Uterus (tissue), 4 donors: Measurements from ENCODE around the gene CCL19. TPM values are rescaled to one million over a fixed set of nuclear protein-coding genes. Genes with fewer than 3 reads are reported as not detected.
A peak's percentile ranks its signal among the peaks of the same experiment; 100 is the strongest.

Experiments
- DNase-seq, 2 donors: peaks; one replicate each; pipeline ENCODE4 v3.0.0-alpha.2; 2019 to 2020
- H3K27ac ChIP-seq, 2 donors: fragments of 200-600 bp; sonication (generic); 1 replicate in 1 of 2; 2 replicates in 1 of 2; pipeline ENCODE4 v1.5.1; 2016 to 2018
- H3K27me3 ChIP-seq, 2 donors: fragments of 200-600 bp; sonication (generic); one replicate each; pipeline ENCODE4 v1.5.1; 2018 to 2019; ENCODE audit warnings: control low read depth in 1 of 2
- H3K36me3 ChIP-seq, 2 donors: fragments of 200-600 bp; sonication (generic); one replicate each; pipeline ENCODE4 v1.5.1; 2019; ENCODE audit warnings: control low read depth in 1 of 2
- H3K4me1 ChIP-seq, 2 donors: fragments of 200-600 bp; sonication (generic); one replicate each; pipeline ENCODE4 v1.5.1; 2018 to 2019; ENCODE audit warnings: control low read depth in 1 of 2
- H3K4me3 ChIP-seq, 2 donors: fragments of 200-600 bp; sonication (generic); 1 replicate in 1 of 2; 2 replicates in 1 of 2; pipeline ENCODE4 v1.5.1; 2018 to 2019; ENCODE audit warnings: mild to moderate bottlenecking in 1 of 2
- H3K9me3 ChIP-seq, 2 donors: fragments of 200-600 bp; sonication (generic); one replicate each; pipeline ENCODE4 v1.5.1; 2019; ENCODE audit warnings: control low read depth in 1 of 2
- CTCF ChIP-seq, 4 experiments: fragments of 200-600 bp in 2 of 4; fragments of 450-650 bp in 2 of 4; sonication (generic) in 2 of 4; IDR thresholded peaks; one replicate each; pipeline ENCODE4 v1.5.1; 2016 to 2019; ENCODE audit warnings: antibody characterized with exemption in 4 of 4, mild to moderate bottlenecking in 2 of 4, moderate library complexity in 1 of 4
- POLR2A ChIP-seq, 2 donors: fragments of 450-650 bp; IDR thresholded peaks; one replicate each; pipeline ENCODE4 v1.6.1; 2016; ENCODE audit warnings: antibody characterized with exemption in 2 of 2, mild to moderate bottlenecking in 1 of 2, moderate library complexity in 1 of 2
- intact Hi-C: fragments of 100-400 bp; cut with DNase I; formaldehyde crosslinking; loops from one replicate; pipeline ENCODE4 v1.15.1; 2023; ENCODE audit warnings: low total_unique reads
- total RNA-seq, 4 donors: library from RNA; depleted of rRNA in 3 of 4; stranded (reverse); fragments of >200 nt in 3 of 4; gene quantifications; one replicate each; pipeline versions ENCODE4 v1.1.0 to v1.2.4, GENCODE V29; 2014 to 2023
- donor health status: DM: yes; HTN: yes; CAD: no.

Gene CCL19
- total RNA-seq, 4 donors from 2014 or later = 0.55 to 1.3 TPM; not detected in 2

GRCh38 chr9:34655394-34655793 lies 35.7 kb downstream of the CCL19 start:
- Histone ChIP-seq H3K4me3 (no peak overlapping the region), H3K27me3 (no peaks in the 10 kb centered on the region), H3K27ac (peak overlapping the region; percentile 77 to 81), H3K9me3 (no peaks in the 10 kb centered on the region), H3K4me1 (peaks cover 0 to 38% of the 10 kb centered on the region in 2 donors), H3K36me3 (no peaks in the 10 kb centered on the region)
- DNase-seq = no peak
- TF ChIP-seq POLR2A (IDR thresholded peaks at IDR 0.05) (no peak), CTCF (IDR thresholded peaks at IDR 0.05) (no peak)
- intact Hi-C loops = no loop called here

- no peaks in the 10 kb centered on the region for H3K36me3 ChIP-seq
- H3K27me3 ChIP-seq = no peaks in the 10 kb centered on the region
- peak; percentile 87 for DNase-seq
- H3K4me3 ChIP-seq = no peak overlapping the region
- peak overlapping the region; percentile 77 to 81 for H3K27ac ChIP-seq
- peaks cover 0 to 38% of the 10 kb centered on the region in 2 donors for H3K4me1 ChIP-seq
- intact Hi-C loops = no loop called here
- TF ChIP-seq POLR2A (IDR thresholded peaks at IDR 0.05) (no peak), CTCF (IDR thresholded peaks at IDR 0.05) (peak in 1 of 4 experiments; percentile 5)
- no peaks in the 10 kb centered on the region for H3K9me3 ChIP-seq
Observed at GRCh38 chr9:34654323-34655051, 36.6 kb downstream of the CCL19 start.

GRCh38 chr9:34653151-34654072 lies 37.7 kb downstream of the CCL19 start:
- Histone ChIP-seq H3K27me3 (no peaks in the 10 kb centered on the region), H3K4me3 (no peak overlapping the region), H3K9me3 (no peaks in the 10 kb centered on the region), H3K36me3 (no peaks in the 10 kb centered on the region), H3K27ac (peak overlapping the region; percentile 77 to 81), H3K4me1 (peaks cover 0 to 38% of the 10 kb centered on the region in 2 donors)
- no peak for TF ChIP-seq CTCF (IDR thresholded peaks at IDR 0.05)
- no peak for TF ChIP-seq POLR2A (IDR thresholded peaks at IDR 0.05)
- DNase-seq = peak; percentile 63 to 74
- intact Hi-C loops = no loop called here

GRCh38 chr9:34652602-34653000 lies 38.5 kb downstream of the CCL19 start:
- TF ChIP-seq POLR2A (IDR thresholded peaks at IDR 0.05) = no peak
- TF ChIP-seq CTCF (IDR thresholded peaks at IDR 0.05) = no peak
- Histone ChIP-seq H3K9me3 (no peaks in the 10 kb centered on the region), H3K36me3 (no peaks in the 10 kb centered on the region), H3K4me1 (peaks cover 0 to 38% of the 10 kb centered on the region in 2 donors), H3K4me3 (peak overlapping the region; percentile 22 to 43), H3K27me3 (no peaks in the 10 kb centered on the region), H3K27ac (peak overlapping the region; percentile 77 to 81)
- intact Hi-C loops = no loop called here
- no peak for DNase-seq
